GM12878 (cell line): ENCODE measurements around the gene TATDN2. TPM values are rescaled to one million over a fixed set of nuclear protein-coding genes. Genes with fewer than 3 reads are reported as not detected.

Experiments used
- ATF7 ChIP-seq: fragments of 450-650 bp; IDR thresholded peaks from 2 replicates; pipeline ENCODE4 v1.6.1; 2016; ENCODE audit warnings: low read depth, mild to moderate bottlenecking
- CBX5 ChIP-seq: sonication (generic); IDR thresholded peaks from 2 replicates; pipeline ENCODE4 v1.6.1; 2016; ENCODE audit warnings: low read depth, moderate library complexity, mild to moderate bottlenecking, inconsistent platforms
- MTA2 ChIP-seq: fragments of 450-650 bp; IDR thresholded peaks from 2 replicates; pipeline ENCODE4 v1.6.1; 2016; ENCODE audit warnings: low read depth, mild to moderate bottlenecking, moderate library complexity
- MYC ChIP-seq: IDR thresholded peaks from 2 replicates; pipeline ENCODE4 v1.6.1; 2011; ENCODE audit warnings: mild to moderate bottlenecking, low read length, moderate library complexity, inconsistent platforms; ENCODE audit not compliant: insufficient read depth, insufficient replicate concordance, insufficient read length, severe bottlenecking
- POU2F2 ChIP-seq: IDR thresholded peaks from 3 replicates; pipeline ENCODE4 v1.6.1; 2011; ENCODE audit warnings: low read depth, mild to moderate bottlenecking, low read length, borderline replicate concordance
- SIN3A ChIP-seq: IDR thresholded peaks from 2 replicates; pipeline ENCODE4 v1.6.1; 2012; ENCODE audit warnings: low read depth, low read length, improper control_type of control experiment
- STAT1 ChIP-seq: fragments of 450-650 bp; conservative IDR thresholded peaks from 2 replicates; pipeline ENCODE4 v1.6.1; 2014; ENCODE audit warnings: antibody characterized with exemption, mild to moderate bottlenecking
- TCF3 ChIP-seq: IDR thresholded peaks from 2 replicates; pipeline ENCODE4 v1.6.1; 2012; ENCODE audit warnings: low read depth, mild to moderate bottlenecking, low read length, borderline replicate concordance; ENCODE audit not compliant: insufficient read depth
- ZNF24 ChIP-seq: fragments of 450-650 bp; IDR thresholded peaks from 2 replicates; pipeline ENCODE4 v1.6.1; 2017; ENCODE audit warnings: antibody characterized with exemption, mild to moderate bottlenecking
- ZNF384 ChIP-seq: IDR thresholded peaks from 2 replicates; pipeline ENCODE4 v1.6.1; 2012; ENCODE audit warnings: low read depth, mild to moderate bottlenecking, low read length, improper control_type of control experiment, borderline replicate concordance
- polyA plus RNA-seq, 11 experiments: library from polyadenylated mRNA; depleted of rRNA in 4 of 11; unstranded in 6 of 11; stranded (reverse) in 5 of 11; fragments of >200 nt; fragmentation: Nextera tagmentation in 4 of 11; fragmentation: Illumina TruSeq in 1 of 11; extraction: Ambion mirVana in 4 of 11; extraction: Trizol in 1 of 11; gene quantifications; 1 replicate in 1 of 11; 2 replicates in 10 of 11; pipeline versions ENCODE4 v1.2.1 to v1.2.3, GENCODE V29; 2011 to 2016; ENCODE audit warnings: inconsistent platforms in 2 of 11, missing spikeins in 2 of 11, low read depth in 1 of 11
- total RNA-seq, 4 experiments: library from RNA; depleted of rRNA in 3 of 4; stranded (reverse); fragments of >200 nt in 3 of 4; fragmentation: Illumina TruSeq in 1 of 4; extraction: Trizol in 1 of 4; gene quantifications; 2 replicates each; pipeline versions ENCODE4 v1.2.1 to v1.2.3, GENCODE V29; 2013 to 2021
- TF ChIP-seq, protein P1 (sequence below): fragments of 450-650 bp; IDR thresholded peaks from 2 replicates; pipeline ENCODE4 v1.6.1; 2017; ENCODE audit warnings: low read depth, mild to moderate bottlenecking, moderate library complexity
- TF ChIP-seq, protein P2 (sequence below): IDR thresholded peaks from 2 replicates; pipeline ENCODE4 v1.6.1; 2012; ENCODE audit warnings: low read length, inconsistent platforms
- TF ChIP-seq, protein P3 (sequence below): fragments of 450-650 bp; IDR thresholded peaks from 2 replicates; pipeline ENCODE4 v1.6.1; 2017; ENCODE audit warnings: mild to moderate bottlenecking, moderate library complexity
- TF ChIP-seq, protein P4 (sequence below): fragments of 450-650 bp; IDR thresholded peaks from 2 replicates; pipeline ENCODE4 v1.6.1; 2016; ENCODE audit warnings: mild to moderate bottlenecking, moderate library complexity, borderline replicate concordance
- TF ChIP-seq, protein P5 (sequence below): IDR thresholded peaks from 2 replicates; pipeline ENCODE4 v1.6.1; 2011; ENCODE audit warnings: low read depth, low read length, improper control_type of control experiment, borderline replicate concordance

The TATDN2 gene
- total and polyA plus RNA-seq, 10 of the 15 experiments (the other 5 are each of a cell fraction or from before 2014, with no cell fraction given) = 4.2 to 36.5 (median 15.8) TPM

DNA sequence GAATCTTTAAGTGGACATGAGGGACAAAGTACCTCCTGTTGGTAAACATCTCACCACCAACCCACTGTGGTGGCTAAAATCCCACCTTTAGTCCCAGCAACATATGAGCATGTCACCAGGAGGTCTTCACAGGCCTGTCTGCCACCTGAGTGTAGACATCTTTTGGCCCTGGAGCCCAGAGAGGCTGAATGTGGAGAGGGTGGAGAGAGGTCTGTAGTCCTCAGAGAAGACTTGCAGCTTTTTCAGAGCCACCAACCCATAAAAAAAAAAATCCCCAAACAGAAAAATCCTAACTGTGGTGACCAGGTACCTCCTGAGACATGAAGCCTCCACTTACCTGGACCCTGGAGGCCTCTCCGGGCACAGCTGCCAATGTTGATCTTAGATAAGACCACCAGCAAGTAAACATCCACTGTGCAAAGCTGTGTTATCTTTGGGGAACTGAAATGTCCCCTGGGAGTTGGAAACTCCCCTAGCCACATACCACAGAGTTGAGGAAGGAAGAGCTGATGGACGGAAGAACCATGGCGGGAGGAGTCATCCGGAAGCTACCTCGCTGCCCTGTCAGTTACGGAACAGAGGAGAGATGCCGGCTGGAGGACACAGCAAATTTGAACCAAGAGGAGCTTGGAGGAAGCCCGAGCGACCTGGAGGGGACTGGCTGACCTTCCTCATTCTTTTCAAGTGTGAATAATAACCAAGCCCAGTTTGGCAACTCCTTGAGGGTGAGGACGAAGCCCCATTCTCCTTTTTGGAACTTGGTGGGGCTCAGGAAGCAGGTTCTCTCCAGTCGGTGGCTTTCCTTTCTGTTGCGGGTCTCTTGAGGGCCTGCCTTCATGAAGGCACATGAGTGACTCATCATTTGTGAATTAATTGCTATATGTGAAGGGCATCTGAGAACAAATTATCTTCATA, 44.5 kb downstream of the TATDN2 start, which contains the start of gene GHRL (continued):
- TF ChIP-seq POU2F2 (peak; percentile 56; the same call in 1 of the 3 replicates), SIN3A (no peak), ZNF24 (no peak), ATF7 (0 out of 2 replicates have a peak, but pooled peaks have one; percentile 16), STAT1 (no peak), MYC (no peak), ZNF384 (no peak), TCF3 (no peak), MTA2 (0 out of 2 replicates have a peak, but pooled peaks have one; percentile 32), CBX5 (no peak)
- TF ChIP-seq, protein P1, sequence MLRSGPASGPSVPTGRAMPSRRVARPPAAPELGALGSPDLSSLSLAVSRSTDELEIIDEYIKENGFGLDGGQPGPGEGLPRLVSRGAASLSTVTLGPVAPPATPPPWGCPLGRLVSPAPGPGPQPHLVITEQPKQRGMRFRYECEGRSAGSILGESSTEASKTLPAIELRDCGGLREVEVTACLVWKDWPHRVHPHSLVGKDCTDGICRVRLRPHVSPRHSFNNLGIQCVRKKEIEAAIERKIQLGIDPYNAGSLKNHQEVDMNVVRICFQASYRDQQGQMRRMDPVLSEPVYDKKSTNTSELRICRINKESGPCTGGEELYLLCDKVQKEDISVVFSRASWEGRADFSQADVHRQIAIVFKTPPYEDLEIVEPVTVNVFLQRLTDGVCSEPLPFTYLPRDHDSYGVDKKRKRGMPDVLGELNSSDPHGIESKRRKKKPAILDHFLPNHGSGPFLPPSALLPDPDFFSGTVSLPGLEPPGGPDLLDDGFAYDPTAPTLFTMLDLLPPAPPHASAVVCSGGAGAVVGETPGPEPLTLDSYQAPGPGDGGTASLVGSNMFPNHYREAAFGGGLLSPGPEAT = peak; percentile 94
- TF ChIP-seq, protein P2, sequence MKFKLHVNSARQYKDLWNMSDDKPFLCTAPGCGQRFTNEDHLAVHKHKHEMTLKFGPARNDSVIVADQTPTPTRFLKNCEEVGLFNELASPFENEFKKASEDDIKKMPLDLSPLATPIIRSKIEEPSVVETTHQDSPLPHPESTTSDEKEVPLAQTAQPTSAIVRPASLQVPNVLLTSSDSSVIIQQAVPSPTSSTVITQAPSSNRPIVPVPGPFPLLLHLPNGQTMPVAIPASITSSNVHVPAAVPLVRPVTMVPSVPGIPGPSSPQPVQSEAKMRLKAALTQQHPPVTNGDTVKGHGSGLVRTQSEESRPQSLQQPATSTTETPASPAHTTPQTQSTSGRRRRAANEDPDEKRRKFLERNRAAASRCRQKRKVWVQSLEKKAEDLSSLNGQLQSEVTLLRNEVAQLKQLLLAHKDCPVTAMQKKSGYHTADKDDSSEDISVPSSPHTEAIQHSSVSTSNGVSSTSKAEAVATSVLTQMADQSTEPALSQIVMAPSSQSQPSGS = peak; percentile 69
- TF ChIP-seq, protein P3, sequence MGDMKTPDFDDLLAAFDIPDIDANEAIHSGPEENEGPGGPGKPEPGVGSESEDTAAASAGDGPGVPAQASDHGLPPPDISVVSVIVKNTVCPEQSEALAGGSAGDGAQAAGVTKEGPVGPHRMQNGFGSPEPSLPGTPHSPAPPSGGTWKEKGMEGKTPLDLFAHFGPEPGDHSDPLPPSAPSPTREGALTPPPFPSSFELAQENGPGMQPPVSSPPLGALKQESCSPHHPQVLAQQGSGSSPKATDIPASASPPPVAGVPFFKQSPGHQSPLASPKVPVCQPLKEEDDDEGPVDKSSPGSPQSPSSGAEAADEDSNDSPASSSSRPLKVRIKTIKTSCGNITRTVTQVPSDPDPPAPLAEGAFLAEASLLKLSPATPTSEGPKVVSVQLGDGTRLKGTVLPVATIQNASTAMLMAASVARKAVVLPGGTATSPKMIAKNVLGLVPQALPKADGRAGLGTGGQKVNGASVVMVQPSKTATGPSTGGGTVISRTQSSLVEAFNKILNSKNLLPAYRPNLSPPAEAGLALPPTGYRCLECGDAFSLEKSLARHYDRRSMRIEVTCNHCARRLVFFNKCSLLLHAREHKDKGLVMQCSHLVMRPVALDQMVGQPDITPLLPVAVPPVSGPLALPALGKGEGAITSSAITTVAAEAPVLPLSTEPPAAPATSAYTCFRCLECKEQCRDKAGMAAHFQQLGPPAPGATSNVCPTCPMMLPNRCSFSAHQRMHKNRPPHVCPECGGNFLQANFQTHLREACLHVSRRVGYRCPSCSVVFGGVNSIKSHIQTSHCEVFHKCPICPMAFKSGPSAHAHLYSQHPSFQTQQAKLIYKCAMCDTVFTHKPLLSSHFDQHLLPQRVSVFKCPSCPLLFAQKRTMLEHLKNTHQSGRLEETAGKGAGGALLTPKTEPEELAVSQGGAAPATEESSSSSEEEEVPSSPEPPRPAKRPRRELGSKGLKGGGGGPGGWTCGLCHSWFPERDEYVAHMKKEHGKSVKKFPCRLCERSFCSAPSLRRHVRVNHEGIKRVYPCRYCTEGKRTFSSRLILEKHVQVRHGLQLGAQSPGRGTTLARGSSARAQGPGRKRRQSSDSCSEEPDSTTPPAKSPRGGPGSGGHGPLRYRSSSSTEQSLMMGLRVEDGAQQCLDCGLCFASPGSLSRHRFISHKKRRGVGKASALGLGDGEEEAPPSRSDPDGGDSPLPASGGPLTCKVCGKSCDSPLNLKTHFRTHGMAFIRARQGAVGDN = peak; percentile 46; the same call in 1 of the 2 replicates
- TF ChIP-seq, protein P4, sequence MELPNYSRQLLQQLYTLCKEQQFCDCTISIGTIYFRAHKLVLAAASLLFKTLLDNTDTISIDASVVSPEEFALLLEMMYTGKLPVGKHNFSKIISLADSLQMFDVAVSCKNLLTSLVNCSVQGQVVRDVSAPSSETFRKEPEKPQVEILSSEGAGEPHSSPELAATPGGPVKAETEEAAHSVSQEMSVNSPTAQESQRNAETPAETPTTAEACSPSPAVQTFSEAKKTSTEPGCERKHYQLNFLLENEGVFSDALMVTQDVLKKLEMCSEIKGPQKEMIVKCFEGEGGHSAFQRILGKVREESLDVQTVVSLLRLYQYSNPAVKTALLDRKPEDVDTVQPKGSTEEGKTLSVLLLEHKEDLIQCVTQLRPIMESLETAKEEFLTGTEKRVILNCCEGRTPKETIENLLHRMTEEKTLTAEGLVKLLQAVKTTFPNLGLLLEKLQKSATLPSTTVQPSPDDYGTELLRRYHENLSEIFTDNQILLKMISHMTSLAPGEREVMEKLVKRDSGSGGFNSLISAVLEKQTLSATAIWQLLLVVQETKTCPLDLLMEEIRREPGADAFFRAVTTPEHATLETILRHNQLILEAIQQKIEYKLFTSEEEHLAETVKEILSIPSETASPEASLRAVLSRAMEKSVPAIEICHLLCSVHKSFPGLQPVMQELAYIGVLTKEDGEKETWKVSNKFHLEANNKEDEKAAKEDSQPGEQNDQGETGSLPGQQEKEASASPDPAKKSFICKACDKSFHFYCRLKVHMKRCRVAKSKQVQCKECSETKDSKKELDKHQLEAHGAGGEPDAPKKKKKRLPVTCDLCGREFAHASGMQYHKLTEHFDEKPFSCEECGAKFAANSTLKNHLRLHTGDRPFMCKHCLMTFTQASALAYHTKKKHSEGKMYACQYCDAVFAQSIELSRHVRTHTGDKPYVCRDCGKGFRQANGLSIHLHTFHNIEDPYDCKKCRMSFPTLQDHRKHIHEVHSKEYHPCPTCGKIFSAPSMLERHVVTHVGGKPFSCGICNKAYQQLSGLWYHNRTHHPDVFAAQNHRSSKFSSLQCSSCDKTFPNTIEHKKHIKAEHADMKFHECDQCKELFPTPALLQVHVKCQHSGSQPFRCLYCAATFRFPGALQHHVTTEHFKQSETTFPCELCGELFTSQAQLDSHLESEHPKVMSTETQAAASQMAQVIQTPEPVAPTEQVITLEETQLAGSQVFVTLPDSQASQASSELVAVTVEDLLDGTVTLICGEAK = no peak
- TF ChIP-seq, protein P5, sequence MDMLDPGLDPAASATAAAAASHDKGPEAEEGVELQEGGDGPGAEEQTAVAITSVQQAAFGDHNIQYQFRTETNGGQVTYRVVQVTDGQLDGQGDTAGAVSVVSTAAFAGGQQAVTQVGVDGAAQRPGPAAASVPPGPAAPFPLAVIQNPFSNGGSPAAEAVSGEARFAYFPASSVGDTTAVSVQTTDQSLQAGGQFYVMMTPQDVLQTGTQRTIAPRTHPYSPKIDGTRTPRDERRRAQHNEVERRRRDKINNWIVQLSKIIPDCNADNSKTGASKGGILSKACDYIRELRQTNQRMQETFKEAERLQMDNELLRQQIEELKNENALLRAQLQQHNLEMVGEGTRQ = no peak
